HG02610 (cell line): ENCODE measurements around the gene CD300LF.

Source experiments
- ATAC-seq: cut with Tn5 transposase; IDR thresholded peaks from one replicate; pipeline ENCODE4 v1.9.1; 2021; ENCODE audit warnings: mild to moderate bottlenecking, moderate library complexity; ENCODE audit not compliant: unreplicated experiment

The CD300LF gene

DNA sequence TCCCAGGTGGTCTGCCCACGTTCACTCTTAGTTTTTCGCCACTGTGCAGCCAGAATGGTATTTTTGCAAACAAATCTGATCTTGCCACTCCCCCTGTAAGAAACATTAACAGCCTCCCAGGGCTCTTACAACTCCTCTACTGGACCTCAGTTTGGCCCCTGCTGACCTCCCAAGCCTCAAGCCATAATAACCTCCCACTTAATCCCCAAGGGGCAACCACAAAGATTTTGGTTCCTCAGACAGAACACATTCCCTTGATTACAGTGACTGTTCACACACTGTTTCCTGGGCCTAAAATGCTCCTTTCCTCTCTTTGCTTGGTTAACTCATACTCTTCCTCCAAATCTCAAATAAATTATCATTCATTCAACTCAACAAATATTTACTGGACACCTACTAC lies 67.7 kb downstream of the CD300LF start:
- ATAC-seq, result no peak

DNA sequence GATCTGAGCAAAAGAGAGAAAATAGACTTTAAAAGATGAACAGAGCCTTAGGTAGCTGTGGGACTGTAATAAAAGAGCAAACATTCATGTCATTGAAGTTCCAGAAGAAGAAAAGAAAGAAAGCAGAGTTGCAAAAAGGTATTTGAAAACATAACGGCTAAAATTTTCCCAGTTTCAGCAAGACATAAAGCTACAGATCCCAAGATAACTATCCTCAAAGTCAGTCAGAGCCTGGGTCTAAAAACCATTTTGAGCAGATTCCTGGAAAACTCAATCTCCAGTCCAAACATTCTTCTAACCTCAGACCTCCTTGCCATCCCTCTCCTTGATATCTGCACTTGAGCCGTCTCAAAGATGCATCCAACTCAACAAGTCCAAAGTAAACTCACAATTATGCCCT lies 68.3 kb downstream of the CD300LF start:
- ATAC-seq, result no peak
